ENCODE measurements around the gene CASP2. TPM values are rescaled to one million over a fixed set of nuclear protein-coding genes. Genes with fewer than 3 reads are reported as not detected.

The CASP2 gene
- total RNA-seq, 1 experiment from 2014 or later = 65.3 TPM

DNA sequence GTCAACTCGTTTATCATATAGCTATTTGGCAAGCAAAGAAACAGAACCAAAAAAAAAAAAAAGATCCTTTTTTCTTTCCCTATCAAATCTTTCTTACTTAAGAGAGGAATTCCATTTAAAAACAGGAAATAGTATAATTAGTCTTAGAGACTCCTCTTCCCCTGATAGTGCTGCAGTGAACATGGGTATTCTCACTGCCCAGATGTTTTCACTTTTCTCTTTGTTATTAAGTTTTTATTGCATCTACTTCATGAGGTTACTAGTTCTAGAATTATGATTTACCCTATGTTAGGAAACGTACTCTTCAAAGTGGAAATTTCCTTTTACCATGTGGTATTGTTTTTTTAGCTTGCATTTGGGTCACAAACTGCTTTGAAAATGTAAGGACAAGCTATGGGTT is 8.5 kb downstream of the CASP2 start:
- 0 out of 2 replicates have a peak, but pooled peaks cover 2% of the 10 kb centered on the region for H3K79me2 ChIP-seq (ENCODE audit: insufficient read depth, low read length)
- H3K36me3 Mint-ChIP-seq (ENCODE audit: insufficient read depth in 1 of 3, low read depth in 3 of 3) = peaks cover 71 to 95% (median 95%) of the 10 kb centered on the region in 3 experiments
- no peak overlapping the region for H3K27ac ChIP-seq (ENCODE audit: insufficient read length, low read depth, low read length)
- no peak overlapping the region for H3T11ph ChIP-seq (ENCODE audit: low read length)
- no peak overlapping the region for H3K56ac ChIP-seq (ENCODE audit: insufficient read length, low read depth, low read length)
- H2BK120ac ChIP-seq (ENCODE audit: low read depth, low read length, poor library complexity, severe bottlenecking) = no peak overlapping the region
- no peak for DNase-seq
- no peak overlapping the region for H3K18ac ChIP-seq (ENCODE audit: insufficient read length, low read depth, low read length)
- no peak overlapping the region for H3K27ac Mint-ChIP-seq
- H3K4me1 Mint-ChIP-seq = no peaks in the 10 kb centered on the region
- H3K9me3 Mint-ChIP-seq = no peaks in the 10 kb centered on the region
- no peak overlapping the region for H3K4ac ChIP-seq (ENCODE audit: low read depth, low read length)
- no peak overlapping the region for H2BK15ac ChIP-seq (ENCODE audit: low read depth, low read length)
- H4K91ac ChIP-seq (ENCODE audit: insufficient read length, low read depth, low read length) = no peak overlapping the region
- H3K4me1 ChIP-seq (ENCODE audit: insufficient read depth, low read length) = no peaks in the 10 kb centered on the region
- H3K4me3 Mint-ChIP-seq = no peak overlapping the region
- H2BK5ac ChIP-seq (ENCODE audit: insufficient read length, low read length) = no peak overlapping the region
- no peaks in the 10 kb centered on the region for H3K79me1 ChIP-seq (ENCODE audit: insufficient read depth, low read depth, low read length, poor library complexity, severe bottlenecking)
- no peak overlapping the region for H4K8ac ChIP-seq (replicated peaks; ENCODE audit: insufficient read length, low read depth, low read length)
- no peak overlapping the region for H3K4me2 ChIP-seq (ENCODE audit: insufficient read depth, insufficient read length, low read length)
- H4K20me1 ChIP-seq (ENCODE audit: control insufficient read depth, insufficient read depth, insufficient read length) = no peaks in the 10 kb centered on the region
- no peak overlapping the region for H2AK5ac ChIP-seq (ENCODE audit: insufficient read length, low read length)
- H4K5ac ChIP-seq (ENCODE audit: insufficient read length, low read depth, low read length) = no peak overlapping the region
- no peak overlapping the region for H3K9ac ChIP-seq (ENCODE audit: extremely low read depth, insufficient read length, low read length)
- no peaks in the 10 kb centered on the region for H3K27me3 ChIP-seq (ENCODE audit: insufficient read depth, low read length)
- TF ChIP-seq, protein P1, sequence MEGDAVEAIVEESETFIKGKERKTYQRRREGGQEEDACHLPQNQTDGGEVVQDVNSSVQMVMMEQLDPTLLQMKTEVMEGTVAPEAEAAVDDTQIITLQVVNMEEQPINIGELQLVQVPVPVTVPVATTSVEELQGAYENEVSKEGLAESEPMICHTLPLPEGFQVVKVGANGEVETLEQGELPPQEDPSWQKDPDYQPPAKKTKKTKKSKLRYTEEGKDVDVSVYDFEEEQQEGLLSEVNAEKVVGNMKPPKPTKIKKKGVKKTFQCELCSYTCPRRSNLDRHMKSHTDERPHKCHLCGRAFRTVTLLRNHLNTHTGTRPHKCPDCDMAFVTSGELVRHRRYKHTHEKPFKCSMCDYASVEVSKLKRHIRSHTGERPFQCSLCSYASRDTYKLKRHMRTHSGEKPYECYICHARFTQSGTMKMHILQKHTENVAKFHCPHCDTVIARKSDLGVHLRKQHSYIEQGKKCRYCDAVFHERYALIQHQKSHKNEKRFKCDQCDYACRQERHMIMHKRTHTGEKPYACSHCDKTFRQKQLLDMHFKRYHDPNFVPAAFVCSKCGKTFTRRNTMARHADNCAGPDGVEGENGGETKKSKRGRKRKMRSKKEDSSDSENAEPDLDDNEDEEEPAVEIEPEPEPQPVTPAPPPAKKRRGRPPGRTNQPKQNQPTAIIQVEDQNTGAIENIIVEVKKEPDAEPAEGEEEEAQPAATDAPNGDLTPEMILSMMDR (conservative IDR thresholded peaks at IDR 0.05) = no peak
- H2AFZ ChIP-seq (ENCODE audit: low read length) = no peak overlapping the region
- no peak overlapping the region for H3K23ac ChIP-seq (ENCODE audit: insufficient read length, low read depth, low read length)
- no peaks in the 10 kb centered on the region for H3K23me2 ChIP-seq (ENCODE audit: insufficient read length, low read depth, low read length, poor library complexity, severe bottlenecking)
- no peak overlapping the region for H3K14ac ChIP-seq (ENCODE audit: insufficient read depth, low read length)
- H2BK12ac ChIP-seq (ENCODE audit: insufficient read length, low read depth, low read length) = no peak overlapping the region
- H2BK20ac ChIP-seq (ENCODE audit: low read depth, low read length, poor library complexity, severe bottlenecking) = no peak overlapping the region
- no peaks in the 10 kb centered on the region; the same call in 1 of the 2 replicates for H3K27me3 Mint-ChIP-seq (ENCODE audit: low read depth)
- no CpG with 5 or more reads among the region's 2 CpGs for WGBS (ENCODE audit: extremely low coverage, insufficient read length, low lambda C conversion rate)
- no peaks in the 10 kb centered on the region for H3K9me3 ChIP-seq (ENCODE audit: control insufficient read depth, low read depth, low read length)
